Measurements from ENCODE around the gene KLHL10.

Gene KLHL10

GRCh38 chr17:41803049-41804020 is 34.3 kb upstream of the KLHL10 start:
- Histone ChIP-seq H3K4me3 (ENCODE audit: low read length) (no peak overlapping the region), H3K9me3 (ENCODE audit: control insufficient read depth, low read length) (no peaks in the 10 kb centered on the region), H3K36me3 (ENCODE audit: control insufficient read depth, insufficient read depth, low read length, severe bottlenecking) (no peaks in the 10 kb centered on the region), H3K9ac (ENCODE audit: low read length) (no peak overlapping the region), H3K4me1 (ENCODE audit: control insufficient read depth, insufficient read depth, low read length) (peaks cover 11% of the 10 kb centered on the region), H3K27me3 (replicated peaks; ENCODE audit: control insufficient read depth, insufficient read depth, low read length) (no peaks in the 10 kb centered on the region)
- no peak for DNase-seq (ENCODE audit: low read depth)

GRCh38 chr17:41806685-41807445 is 30.8 kb upstream of the KLHL10 start:
- Histone ChIP-seq H3K4me1 (ENCODE audit: control insufficient read depth, insufficient read depth, low read length) (peaks cover 14% of the 10 kb centered on the region), H3K36me3 (ENCODE audit: control insufficient read depth, insufficient read depth, low read length, severe bottlenecking) (no peaks in the 10 kb centered on the region), H3K27me3 (replicated peaks; ENCODE audit: control insufficient read depth, insufficient read depth, low read length) (no peaks in the 10 kb centered on the region), H3K9ac (ENCODE audit: low read length) (no peak overlapping the region), H3K9me3 (ENCODE audit: control insufficient read depth, low read length) (no peaks in the 10 kb centered on the region), H3K4me3 (ENCODE audit: low read length) (no peak overlapping the region)
- no peak for DNase-seq (ENCODE audit: low read depth)

GRCh38 chr17:41810659-41811548 is 26.7 kb upstream of the KLHL10 start:
- H3K4me3 ChIP-seq (ENCODE audit: low read length) = peak overlapping the region; percentile 86
- H3K9ac ChIP-seq (ENCODE audit: low read length) = peak overlapping the region; percentile 91
- DNase-seq (ENCODE audit: low read depth) = peak; percentile 33
- no peaks in the 10 kb centered on the region for H3K27me3 ChIP-seq (replicated peaks; ENCODE audit: control insufficient read depth, insufficient read depth, low read length)
- H3K4me1 ChIP-seq (ENCODE audit: control insufficient read depth, insufficient read depth, low read length) = peaks cover 29% of the 10 kb centered on the region
- no peaks in the 10 kb centered on the region for H3K36me3 ChIP-seq (ENCODE audit: control insufficient read depth, insufficient read depth, low read length, severe bottlenecking)
- H3K9me3 ChIP-seq (ENCODE audit: control insufficient read depth, low read length) = no peaks in the 10 kb centered on the region

GRCh38 chr17:41811549-41812380 is 25.9 kb upstream of the KLHL10 start, which contains the start of gene P3H4:
TSS of gene P3H4 (minus strand) at chr17:41811949. CDS start at chr17:41811915, 34 bp downstream.
- Histone ChIP-seq H3K9me3 (ENCODE audit: control insufficient read depth, low read length) (no peaks in the 10 kb centered on the region), H3K4me1 (ENCODE audit: control insufficient read depth, insufficient read depth, low read length) (peaks cover 29% of the 10 kb centered on the region), H3K9ac (ENCODE audit: low read length) (peak within 1 kb of the TSS; percentile 91), H3K27me3 (replicated peaks; ENCODE audit: control insufficient read depth, insufficient read depth, low read length) (no peaks in the 10 kb centered on the region), H3K4me3 (ENCODE audit: low read length) (peak within 1 kb of the TSS; percentile 86), H3K36me3 (ENCODE audit: control insufficient read depth, insufficient read depth, low read length, severe bottlenecking) (no peaks in the 10 kb centered on the region)
- DNase-seq (ENCODE audit: low read depth) = peak; percentile 93

- peak within 1 kb of the TSS; percentile 86 for H3K4me3 ChIP-seq (ENCODE audit: low read length)
- H3K36me3 ChIP-seq (ENCODE audit: control insufficient read depth, insufficient read depth, low read length, severe bottlenecking) = no peaks in the 10 kb centered on the region
- peaks cover 29% of the 10 kb centered on the region for H3K4me1 ChIP-seq (ENCODE audit: control insufficient read depth, insufficient read depth, low read length)
- peak; percentile 93 for DNase-seq (ENCODE audit: low read depth)
- peak within 1 kb of the TSS; percentile 91 for H3K9ac ChIP-seq (ENCODE audit: low read length)
- H3K9me3 ChIP-seq (ENCODE audit: control insufficient read depth, low read length) = no peaks in the 10 kb centered on the region
- no peaks in the 10 kb centered on the region for H3K27me3 ChIP-seq (replicated peaks; ENCODE audit: control insufficient read depth, insufficient read depth, low read length)
Observed at GRCh38 chr17:41812381-41813151, 25.1 kb upstream of the KLHL10 start, which contains the start of gene FKBP10. TSS of gene FKBP10 (plus strand) at chr17:41813004. CDS start at chr17:41813035, 31 bp downstream.

- H3K27me3 ChIP-seq (replicated peaks; ENCODE audit: control insufficient read depth, insufficient read depth, low read length) = no peaks in the 10 kb centered on the region
- H3K9ac ChIP-seq (ENCODE audit: low read length) = peak overlapping the region; percentile 91
- H3K9me3 ChIP-seq (ENCODE audit: control insufficient read depth, low read length) = no peaks in the 10 kb centered on the region
- peaks cover 29% of the 10 kb centered on the region for H3K4me1 ChIP-seq (ENCODE audit: control insufficient read depth, insufficient read depth, low read length)
- H3K36me3 ChIP-seq (ENCODE audit: control insufficient read depth, insufficient read depth, low read length, severe bottlenecking) = peaks cover 1% of the 10 kb centered on the region
- peak; percentile 33 for DNase-seq (ENCODE audit: low read depth)
- H3K4me3 ChIP-seq (ENCODE audit: low read length) = peak overlapping the region; percentile 86
Observed at GRCh38 chr17:41813152-41813680, 24.4 kb upstream of the KLHL10 start.

- peak; percentile 52 for DNase-seq (ENCODE audit: low read depth)
- Histone ChIP-seq H3K27me3 (replicated peaks; ENCODE audit: control insufficient read depth, insufficient read depth, low read length) (no peaks in the 10 kb centered on the region), H3K4me1 (ENCODE audit: control insufficient read depth, insufficient read depth, low read length) (peaks cover 29% of the 10 kb centered on the region), H3K4me3 (ENCODE audit: low read length) (peak overlapping the region; percentile 86), H3K9ac (ENCODE audit: low read length) (peak overlapping the region; percentile 91), H3K9me3 (ENCODE audit: control insufficient read depth, low read length) (no peaks in the 10 kb centered on the region), H3K36me3 (ENCODE audit: control insufficient read depth, insufficient read depth, low read length, severe bottlenecking) (peaks cover 4% of the 10 kb centered on the region)
Observed at GRCh38 chr17:41813699-41814124, 23.9 kb upstream of the KLHL10 start.

- Histone ChIP-seq H3K4me3 (ENCODE audit: low read length) (peak overlapping the region; percentile 86), H3K36me3 (ENCODE audit: control insufficient read depth, insufficient read depth, low read length, severe bottlenecking) (peaks cover 4% of the 10 kb centered on the region), H3K27me3 (replicated peaks; ENCODE audit: control insufficient read depth, insufficient read depth, low read length) (no peaks in the 10 kb centered on the region), H3K4me1 (ENCODE audit: control insufficient read depth, insufficient read depth, low read length) (peaks cover 29% of the 10 kb centered on the region), H3K9ac (ENCODE audit: low read length) (peak overlapping the region; percentile 91), H3K9me3 (ENCODE audit: control insufficient read depth, low read length) (no peaks in the 10 kb centered on the region)
- peak; percentile 55 for DNase-seq (ENCODE audit: low read depth)
Observed at GRCh38 chr17:41814195-41814594, 23.4 kb upstream of the KLHL10 start.

GRCh38 chr17:41816637-41817320 is 20.8 kb upstream of the KLHL10 start:
- peaks cover 9% of the 10 kb centered on the region for H3K36me3 ChIP-seq (ENCODE audit: control insufficient read depth, insufficient read depth, low read length, severe bottlenecking)
- H3K27me3 ChIP-seq (replicated peaks; ENCODE audit: control insufficient read depth, insufficient read depth, low read length) = no peaks in the 10 kb centered on the region
- no peak overlapping the region for H3K4me3 ChIP-seq (ENCODE audit: low read length)
- no peak overlapping the region for H3K9ac ChIP-seq (ENCODE audit: low read length)
- H3K4me1 ChIP-seq (ENCODE audit: control insufficient read depth, insufficient read depth, low read length) = peaks cover 15% of the 10 kb centered on the region
- DNase-seq (ENCODE audit: low read depth) = no peak
- no peaks in the 10 kb centered on the region for H3K9me3 ChIP-seq (ENCODE audit: control insufficient read depth, low read length)
